HepG2 (cell line): ENCODE results near the gene TOMM20. TPM values are rescaled to one million over a fixed set of nuclear protein-coding genes. Genes with fewer than 3 reads are reported as not detected.

ENCODE experiments used
- ARID3A ChIP-seq: IDR thresholded peaks from 2 replicates; pipeline ENCODE4 v1.6.1; 2012; ENCODE audit warnings: low read depth, low read length, improper control_type of control experiment
- ASH2L ChIP-seq: fragments of 300-600, 200-600 bp; sonication (generic); IDR thresholded peaks from 2 replicates; pipeline ENCODE4 v1.7.0; 2017; ENCODE audit warnings: low read depth, mild to moderate bottlenecking, moderate library complexity, mixed read lengths, low read length; ENCODE audit not compliant: insufficient read length
- BRD4 ChIP-seq: sonication (generic); formaldehyde crosslinking; IDR thresholded peaks from 2 replicates; pipeline ENCODE4 v1.4.0; 2020; ENCODE audit warnings: missing genetic modification reagents
- CBFB ChIP-seq: sonication (generic); formaldehyde crosslinking; IDR thresholded peaks from 2 replicates; pipeline ENCODE4 v1.4.0; 2020; ENCODE audit warnings: missing genetic modification reagents
- CCDC6 ChIP-seq: sonication (generic); formaldehyde crosslinking; IDR thresholded peaks from 2 replicates; pipeline ENCODE4 v1.8.1; 2022; ENCODE audit warnings: mild to moderate bottlenecking, missing genetic modification reagents, moderate library complexity
- CSRNP1 ChIP-seq: sonication (generic); formaldehyde crosslinking; IDR thresholded peaks from 2 replicates; pipeline ENCODE4 v1.8.1; 2023; ENCODE audit warnings: mild to moderate bottlenecking, missing genetic modification reagents
- ERF ChIP-seq: IDR thresholded peaks from 2 replicates; pipeline ENCODE4 v1.6.1; 2018; ENCODE audit warnings: missing biosample characterization, missing genetic modification reagents
- GPN1 ChIP-seq: sonication (generic); formaldehyde crosslinking; IDR thresholded peaks from 2 replicates; pipeline ENCODE4 v1.5.1; 2020; ENCODE audit warnings: missing genetic modification reagents, borderline replicate concordance
- HOXD1 ChIP-seq: sonication (generic); formaldehyde crosslinking; IDR thresholded peaks from 2 replicates; pipeline ENCODE4 v1.5.0; 2020; ENCODE audit warnings: missing genetic modification reagents
- KAT2B ChIP-seq: fragments of 150-350 bp; IDR thresholded peaks from 2 replicates; pipeline ENCODE4 v1.6.1; 2014; ENCODE audit warnings: low read depth, low read length, borderline replicate concordance
- KLF15 ChIP-seq: sonication (generic); formaldehyde crosslinking; IDR thresholded peaks from 2 replicates; pipeline ENCODE4 v1.8.1; 2023; ENCODE audit warnings: borderline replicate concordance, mild to moderate bottlenecking, inconsistent platforms, missing genetic modification reagents, mixed read lengths
- NCOA2 ChIP-seq: sonication (generic); formaldehyde crosslinking; IDR thresholded peaks from 2 replicates; pipeline ENCODE4 v1.8.0; 2022; ENCODE audit warnings: inconsistent platforms
- PRDM15 ChIP-seq: sonication (generic); formaldehyde crosslinking; IDR thresholded peaks from 2 replicates; pipeline ENCODE4 v1.4.0; 2020; ENCODE audit warnings: missing genetic modification reagents
- RXRA ChIP-seq: sonication (generic); formaldehyde crosslinking; IDR thresholded peaks from 2 replicates; pipeline ENCODE4 v1.5.1; 2020; ENCODE audit warnings: missing genetic modification reagents
- SRSF4 ChIP-seq: fragments of 200-400 bp; formaldehyde crosslinking; IDR thresholded peaks from one replicate; pipeline ENCODE4 v1.6.1; 2018; ENCODE audit warnings: mild to moderate bottlenecking, low read depth, low read length, moderate library complexity; ENCODE audit not compliant: poor library complexity, severe bottlenecking
- TFDP2 ChIP-seq: sonication (generic); formaldehyde crosslinking; IDR thresholded peaks from 2 replicates; pipeline ENCODE4 v1.4.0; 2020; ENCODE audit warnings: missing genetic modification reagents
- ZNF138 ChIP-seq: sonication (generic); formaldehyde crosslinking; IDR thresholded peaks from 2 replicates; pipeline ENCODE4 v1.5.0; 2020; ENCODE audit warnings: mild to moderate bottlenecking, low read depth, missing genetic modification reagents
- ZNF180 ChIP-seq: sonication (generic); formaldehyde crosslinking; IDR thresholded peaks from 2 replicates; pipeline ENCODE4 v1.4.0; 2020; ENCODE audit warnings: low read depth, missing genetic modification reagents, borderline replicate concordance
- ZNF597 ChIP-seq: sonication (generic); formaldehyde crosslinking; IDR thresholded peaks from 2 replicates; pipeline ENCODE4 v1.5.0; 2020; ENCODE audit warnings: missing genetic modification reagents
- ZSCAN31 ChIP-seq: sonication (generic); formaldehyde crosslinking; IDR thresholded peaks from 2 replicates; pipeline ENCODE4 v1.5.0; 2020; ENCODE audit warnings: low read depth, mild to moderate bottlenecking, missing genetic modification reagents
- polyA plus RNA-seq, 8 experiments: library from polyadenylated mRNA; depleted of rRNA in 3 of 8; stranded (reverse) in 7 of 8; unstranded in 1 of 8; fragments of >200 nt; fragmentation: Illumina TruSeq in 4 of 8; extraction: Trizol in 4 of 8; gene quantifications; 2 replicates each; pipeline versions ENCODE4 v1.2.1 to v1.2.3, GENCODE V29; 2011 to 2016; ENCODE audit warnings: low read depth in 4 of 8, missing spikeins in 1 of 8, mixed read lengths in 1 of 8; ENCODE audit not compliant: insufficient read depth in 1 of 8
- total RNA-seq, 5 experiments: library from RNA; depleted of rRNA; stranded (reverse); fragments of >200 nt; fragmentation: Illumina TruSeq; extraction: Trizol; gene quantifications; 2 replicates each; pipeline ENCODE4 v1.2.3, GENCODE V29; 2016; ENCODE audit warnings: low read depth in 1 of 5

Gene TOMM20
- total and polyA plus RNA-seq, 2 of the 13 experiments (the other 11 are each of a cell fraction or from before 2014, with no cell fraction given), result 153 to 376 TPM

- peak; percentile 79 for TF ChIP-seq RXRA (CRISPR knock-in tag)
- TF ChIP-seq CBFB (CRISPR knock-in tag), result peak; percentile 16; the same call in 1 of the 2 replicates
- no peak for TF ChIP-seq PRDM15 (CRISPR knock-in tag)
- TF ChIP-seq KLF15, result peak; percentile 90
- peak; percentile 71; the same call in 1 of the 2 replicates for TF ChIP-seq HOXD1 (CRISPR knock-in tag)
- TF ChIP-seq KAT2B, result no peak
- peak; percentile 93 for TF ChIP-seq ASH2L
- TF ChIP-seq SRSF4, result no peak
- peak; percentile 70; the same call in 1 of the 2 replicates for TF ChIP-seq ZSCAN31 (CRISPR knock-in tag)
- peak; percentile 89 for TF ChIP-seq CCDC6 (CRISPR knock-in tag)
- peak; percentile 98 for TF ChIP-seq ERF (CRISPR knock-in tag)
- no peak for TF ChIP-seq ARID3A
- TF ChIP-seq ZNF138 (CRISPR knock-in tag), result peak; percentile 93
- no peak for TF ChIP-seq ZNF597 (CRISPR knock-in tag)
- no peak for TF ChIP-seq ZNF180
- no peak for TF ChIP-seq GPN1 (CRISPR knock-in tag)
- peak; percentile 71 for TF ChIP-seq NCOA2 (CRISPR knock-in tag)
- 0 out of 2 replicates have a peak, but pooled peaks have one; percentile 43 for TF ChIP-seq CSRNP1
- TF ChIP-seq TFDP2, result peak; percentile 90
- TF ChIP-seq BRD4 (CRISPR knock-in tag), result peak; percentile 83
Measured at GRCh38 chr1:235160957-235161684, 32.5 kb upstream of the TOMM20 start, which contains the start of gene RBM34 (continued).
